Activated T-helper 17 cell treated with anti-CD3 and anti-CD28 coated beads, Interleukin-2, amount 50 U/mL, for 72 hours (primary cell): Measurements from ENCODE around the gene GABRE. TPM values are rescaled to one million over a fixed set of nuclear protein-coding genes. Genes with fewer than 3 reads are reported as not detected.

Source experiments
- ATAC-seq: fragments of 150-1000 bp; cut with Tn5 transposase; replicated peaks from 2 replicates; pipeline ENCODE4 v1.10.0; 2021; ENCODE audit warnings: mild to moderate bottlenecking, moderate library complexity
- H3K27ac Mint-ChIP-seq: one replicate; pipeline ENCODE4 v1.8.0; 2022; ENCODE audit warnings: mixed read lengths
- H3K27me3 Mint-ChIP-seq: one replicate; pipeline ENCODE4 v1.8.0; 2022; ENCODE audit warnings: mixed read lengths
- H3K36me3 Mint-ChIP-seq: one replicate; pipeline ENCODE4 v1.8.0; 2022; ENCODE audit warnings: low read depth, mild to moderate bottlenecking, mixed read lengths
- H3K4me1 Mint-ChIP-seq: one replicate; pipeline ENCODE4 v1.8.0; 2022; ENCODE audit warnings: mixed read lengths
- H3K4me3 Mint-ChIP-seq: one replicate; pipeline ENCODE4 v1.8.0; 2022; ENCODE audit warnings: mild to moderate bottlenecking, mixed read lengths
- H3K9me3 Mint-ChIP-seq: one replicate; pipeline ENCODE4 v1.8.0; 2022; ENCODE audit warnings: mixed read lengths
- total RNA-seq, 2 donors: library from RNA; stranded (reverse); gene quantifications; one replicate each; pipeline ENCODE4 v1.2.3, GENCODE V29; 2022

The GABRE gene, protein sequence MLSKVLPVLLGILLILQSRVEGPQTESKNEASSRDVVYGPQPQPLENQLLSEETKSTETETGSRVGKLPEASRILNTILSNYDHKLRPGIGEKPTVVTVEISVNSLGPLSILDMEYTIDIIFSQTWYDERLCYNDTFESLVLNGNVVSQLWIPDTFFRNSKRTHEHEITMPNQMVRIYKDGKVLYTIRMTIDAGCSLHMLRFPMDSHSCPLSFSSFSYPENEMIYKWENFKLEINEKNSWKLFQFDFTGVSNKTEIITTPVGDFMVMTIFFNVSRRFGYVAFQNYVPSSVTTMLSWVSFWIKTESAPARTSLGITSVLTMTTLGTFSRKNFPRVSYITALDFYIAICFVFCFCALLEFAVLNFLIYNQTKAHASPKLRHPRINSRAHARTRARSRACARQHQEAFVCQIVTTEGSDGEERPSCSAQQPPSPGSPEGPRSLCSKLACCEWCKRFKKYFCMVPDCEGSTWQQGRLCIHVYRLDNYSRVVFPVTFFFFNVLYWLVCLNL
- not detected for total RNA-seq

- Mint-ChIP-seq H3K27me3 (peaks cover 10% of the 10 kb centered on the region), H3K4me1 (no peaks in the 10 kb centered on the region), H3K36me3 (no peaks in the 10 kb centered on the region), H3K27ac (no peak within 1 kb of the TSS), H3K4me3 (no peak within 1 kb of the TSS), H3K9me3 (no peaks in the 10 kb centered on the region)
- no peak for ATAC-seq
Observed at GRCh38 chrX:151974336-151975227, at the start of gene GABRE. TSS of gene GABRE (minus strand) at chrX:151974676. CDS start at chrX:151974625, 51 bp downstream.

DNA sequence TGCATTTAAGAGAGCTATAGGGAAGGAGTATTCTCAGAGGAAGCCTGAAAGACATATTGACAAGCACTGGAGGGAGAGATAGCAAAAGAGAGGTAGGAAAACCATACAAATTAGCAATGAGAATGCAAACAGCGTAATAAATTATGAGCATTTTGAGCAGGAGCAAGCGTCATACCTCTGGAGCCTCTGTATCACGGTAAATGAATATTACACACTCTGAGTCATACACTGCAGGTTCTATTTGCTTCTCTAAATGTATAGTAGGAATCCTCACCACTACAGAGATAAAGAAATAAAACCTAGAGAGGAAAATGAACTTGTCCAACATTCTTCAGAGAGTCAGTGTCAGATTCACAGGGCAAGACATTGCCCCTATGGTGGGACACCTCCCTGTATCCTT is 46.4 kb upstream of the GABRE start:
- H3K4me3 Mint-ChIP-seq = no peak overlapping the region
- H3K27ac Mint-ChIP-seq = no peak overlapping the region
- no peaks in the 10 kb centered on the region for H3K36me3 Mint-ChIP-seq
- H3K4me1 Mint-ChIP-seq = no peaks in the 10 kb centered on the region
- H3K27me3 Mint-ChIP-seq = no peaks in the 10 kb centered on the region
- no peak for ATAC-seq
- H3K9me3 Mint-ChIP-seq = no peaks in the 10 kb centered on the region

GRCh38 chrX:151999813-152000212 is 25.3 kb upstream of the GABRE start:
- ATAC-seq = no peak
- Mint-ChIP-seq H3K27ac (no peak overlapping the region), H3K36me3 (no peaks in the 10 kb centered on the region), H3K9me3 (no peaks in the 10 kb centered on the region), H3K4me3 (no peak overlapping the region), H3K4me1 (no peaks in the 10 kb centered on the region), H3K27me3 (no peaks in the 10 kb centered on the region)

DNA sequence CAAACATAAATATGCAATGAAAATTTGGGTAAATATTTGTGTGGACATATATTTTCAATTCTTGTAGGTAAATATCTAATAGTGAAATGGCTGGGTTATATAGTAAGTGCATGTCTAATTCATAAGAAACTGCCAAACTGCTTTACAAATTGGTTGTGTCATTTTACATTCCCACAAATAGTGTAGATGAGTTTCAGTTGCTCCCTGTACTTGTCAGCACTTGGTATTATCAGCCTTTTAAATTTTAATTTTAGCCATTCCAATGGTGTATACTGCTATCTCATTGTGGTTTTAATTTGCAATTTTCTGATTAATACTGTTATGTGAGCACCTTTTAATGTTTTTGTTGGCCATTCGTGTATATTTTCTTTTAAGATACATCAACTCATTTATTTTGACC is 23.1 kb upstream of the GABRE start:
- no peak for ATAC-seq
- Mint-ChIP-seq H3K9me3 (no peaks in the 10 kb centered on the region), H3K36me3 (no peaks in the 10 kb centered on the region), H3K4me1 (no peaks in the 10 kb centered on the region), H3K4me3 (no peak overlapping the region), H3K27me3 (no peaks in the 10 kb centered on the region), H3K27ac (no peak overlapping the region)

DNA sequence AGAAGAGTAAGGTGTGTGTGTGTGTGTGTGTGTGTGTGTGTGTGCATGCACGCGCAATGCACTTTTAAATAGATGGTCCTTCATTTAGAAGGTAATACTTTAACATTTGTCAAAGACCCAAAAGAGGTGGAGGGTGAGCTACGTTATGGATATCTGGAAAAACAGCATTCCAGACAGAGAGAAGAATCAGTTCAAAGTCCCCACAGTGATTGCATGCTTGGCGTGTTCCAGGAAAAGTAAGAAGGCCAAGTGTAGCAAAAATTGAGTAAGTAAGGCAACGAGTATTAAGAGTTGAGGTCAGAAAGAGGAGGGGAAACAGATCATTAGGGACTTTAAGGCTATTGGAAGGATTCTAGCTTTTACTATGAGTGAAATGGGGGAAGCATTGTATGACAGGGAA is 21.9 kb upstream of the GABRE start:
- H3K9me3 Mint-ChIP-seq = no peaks in the 10 kb centered on the region
- no peaks in the 10 kb centered on the region for H3K27me3 Mint-ChIP-seq
- H3K4me1 Mint-ChIP-seq = no peaks in the 10 kb centered on the region
- H3K4me3 Mint-ChIP-seq = no peak overlapping the region
- no peak for ATAC-seq
- no peak overlapping the region for H3K27ac Mint-ChIP-seq
- no peaks in the 10 kb centered on the region for H3K36me3 Mint-ChIP-seq

DNA sequence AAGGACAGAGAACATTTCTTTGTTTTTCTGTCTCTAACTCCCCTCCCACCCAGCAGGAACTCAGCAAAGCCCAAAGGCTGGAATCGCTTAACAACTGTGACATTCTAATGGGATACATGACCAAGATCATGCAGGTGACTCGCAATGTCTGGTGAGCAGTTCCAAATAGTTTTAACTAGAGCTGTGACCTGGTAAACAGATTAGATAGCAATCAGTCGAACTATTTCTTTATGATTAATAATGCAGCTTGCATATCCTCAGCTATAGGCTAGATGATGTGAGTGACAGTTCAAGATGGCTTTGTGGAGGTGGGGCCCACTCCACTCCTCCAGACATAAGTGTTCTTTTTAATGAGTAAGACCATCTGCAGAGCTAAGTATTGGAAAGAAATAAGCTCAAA is 20.0 kb upstream of the GABRE start:
- Mint-ChIP-seq H3K36me3 (no peaks in the 10 kb centered on the region), H3K27me3 (no peaks in the 10 kb centered on the region), H3K9me3 (no peaks in the 10 kb centered on the region), H3K4me3 (no peak overlapping the region), H3K27ac (no peak overlapping the region), H3K4me1 (no peaks in the 10 kb centered on the region)
- no peak for ATAC-seq

DNA sequence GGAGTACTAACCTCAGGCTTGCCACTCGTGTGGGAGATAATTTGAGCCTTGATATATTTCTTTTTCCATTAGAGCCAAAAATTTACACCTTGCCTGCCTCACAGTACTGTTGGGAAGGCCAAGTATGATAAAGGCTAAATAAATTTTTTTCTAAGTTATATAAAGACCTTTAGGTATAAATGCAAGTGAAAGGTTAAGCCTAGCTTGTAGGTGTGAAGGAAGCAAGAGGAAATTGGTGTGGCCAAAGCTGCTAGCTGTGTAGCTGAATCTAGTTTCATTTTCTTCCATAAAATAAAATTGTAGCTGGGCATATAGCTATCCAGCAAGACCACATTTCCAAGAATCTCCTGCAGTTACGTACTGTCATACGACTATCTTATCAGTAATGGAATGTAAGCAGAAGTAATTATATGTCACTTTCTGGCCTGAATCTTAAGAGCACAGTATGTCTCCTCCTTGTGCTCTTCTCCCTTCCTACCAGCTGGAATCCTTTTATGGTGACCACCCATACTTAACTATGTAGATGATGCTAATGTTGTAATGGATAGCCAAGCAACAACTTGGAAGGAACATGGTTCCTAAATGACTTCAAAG is 14.3 kb upstream of the GABRE start:
- no peak overlapping the region for H3K4me3 Mint-ChIP-seq
- ATAC-seq = no peak
- no peaks in the 10 kb centered on the region for H3K36me3 Mint-ChIP-seq

GRCh38 chrX:151987108-151987507 is 12.6 kb upstream of the GABRE start:
- peaks cover 4% of the 10 kb centered on the region for H3K9me3 Mint-ChIP-seq
- H3K36me3 Mint-ChIP-seq = no peaks in the 10 kb centered on the region
- no peak for ATAC-seq
- no peaks in the 10 kb centered on the region for H3K4me1 Mint-ChIP-seq
- no peak overlapping the region for H3K27ac Mint-ChIP-seq
- peaks cover 7% of the 10 kb centered on the region for H3K27me3 Mint-ChIP-seq
- no peak overlapping the region for H3K4me3 Mint-ChIP-seq

More for the DNA sequence above, 14.3 kb upstream of the GABRE start:
- H3K27me3 Mint-ChIP-seq = peaks cover 7% of the 10 kb centered on the region
- H3K27ac Mint-ChIP-seq = no peak overlapping the region
- H3K4me1 Mint-ChIP-seq = no peaks in the 10 kb centered on the region
- H3K9me3 Mint-ChIP-seq = peaks cover 4% of the 10 kb centered on the region

- Mint-ChIP-seq H3K9me3 (peaks cover 4% of the 10 kb centered on the region), H3K4me1 (no peaks in the 10 kb centered on the region), H3K4me3 (no peak overlapping the region), H3K27ac (no peak overlapping the region), H3K27me3 (peaks cover 7% of the 10 kb centered on the region), H3K36me3 (no peaks in the 10 kb centered on the region)
- no peak for ATAC-seq
Observed at GRCh38 chrX:151985955-151986354, 11.5 kb upstream of the GABRE start.

- ATAC-seq = no peak
- Mint-ChIP-seq H3K4me3 (no peak overlapping the region), H3K27me3 (peaks cover 7% of the 10 kb centered on the region), H3K4me1 (no peaks in the 10 kb centered on the region), H3K36me3 (no peaks in the 10 kb centered on the region), H3K9me3 (peaks cover 4% of the 10 kb centered on the region), H3K27ac (no peak overlapping the region)
Observed at GRCh38 chrX:151985531-151985930, 11.1 kb upstream of the GABRE start.

GRCh38 chrX:151984902-151985301 is 10.4 kb upstream of the GABRE start:
- no peak for ATAC-seq
- H3K4me3 Mint-ChIP-seq = no peak overlapping the region
- H3K4me1 Mint-ChIP-seq = no peaks in the 10 kb centered on the region
- no peak overlapping the region for H3K27ac Mint-ChIP-seq
- H3K9me3 Mint-ChIP-seq = peaks cover 4% of the 10 kb centered on the region
- peaks cover 7% of the 10 kb centered on the region for H3K27me3 Mint-ChIP-seq
- no peaks in the 10 kb centered on the region for H3K36me3 Mint-ChIP-seq

DNA sequence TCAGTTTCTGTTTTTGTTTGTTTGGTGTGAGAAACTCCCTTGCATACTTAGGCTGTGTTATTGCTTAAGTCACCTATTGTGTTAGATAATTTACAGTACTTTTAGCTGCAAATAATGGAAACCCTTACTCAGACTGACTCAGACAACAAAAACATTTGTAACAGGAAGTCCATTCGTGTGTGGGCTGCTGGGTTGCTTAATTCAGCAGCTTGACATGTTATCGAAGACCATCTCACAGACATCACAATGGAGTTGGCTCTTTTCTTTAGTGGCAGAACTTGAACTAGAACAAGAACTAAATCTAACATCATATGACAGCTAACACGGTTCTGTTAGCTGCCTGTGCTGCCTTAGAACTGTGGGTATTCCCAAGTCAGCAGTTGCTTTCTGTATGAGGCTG is 9.9 kb upstream of the GABRE start:
- H3K36me3 Mint-ChIP-seq = no peaks in the 10 kb centered on the region
- H3K4me3 Mint-ChIP-seq = no peak overlapping the region
- ATAC-seq = no peak
- H3K27me3 Mint-ChIP-seq = peaks cover 7% of the 10 kb centered on the region
- no peaks in the 10 kb centered on the region for H3K4me1 Mint-ChIP-seq
- peaks cover 4% of the 10 kb centered on the region for H3K9me3 Mint-ChIP-seq
- no peak overlapping the region for H3K27ac Mint-ChIP-seq

DNA sequence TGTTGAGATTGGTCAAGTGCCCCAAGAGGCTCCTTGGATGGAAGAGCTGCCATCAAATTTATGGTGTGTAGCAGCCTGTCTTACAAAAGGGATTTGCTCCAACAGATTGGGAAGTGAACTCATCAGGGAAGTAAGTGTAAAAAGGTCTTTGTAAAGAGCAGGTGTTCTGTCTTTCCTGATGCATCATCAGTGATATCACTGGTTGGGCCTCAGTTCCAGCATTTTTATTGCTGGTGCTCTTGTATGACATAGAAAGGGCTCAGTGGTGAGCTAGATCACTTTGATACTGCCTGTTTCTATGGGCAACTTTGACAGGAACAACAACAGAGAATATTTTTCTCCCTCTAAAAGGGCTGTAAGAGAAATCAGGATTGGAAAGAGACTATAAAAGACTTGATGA is 8.7 kb upstream of the GABRE start:
- Mint-ChIP-seq H3K36me3 (no peaks in the 10 kb centered on the region), H3K27me3 (peaks cover 7% of the 10 kb centered on the region), H3K4me1 (no peaks in the 10 kb centered on the region), H3K4me3 (no peak overlapping the region), H3K27ac (no peak overlapping the region), H3K9me3 (peaks cover 4% of the 10 kb centered on the region)
- no peak for ATAC-seq

- H3K9me3 Mint-ChIP-seq = peaks cover 2% of the 10 kb centered on the region
- H3K27me3 Mint-ChIP-seq = peaks cover 4% of the 10 kb centered on the region
- no peak overlapping the region for H3K27ac Mint-ChIP-seq
- H3K36me3 Mint-ChIP-seq = no peaks in the 10 kb centered on the region
- no peak for ATAC-seq
- H3K4me1 Mint-ChIP-seq = no peaks in the 10 kb centered on the region
- H3K4me3 Mint-ChIP-seq = no peak overlapping the region
Observed at GRCh38 chrX:151982222-151982621, 7.7 kb upstream of the GABRE start.
